HEK293 (cell line): ENCODE results near the gene PRCC.

Experiments
- BCL11B ChIP-seq: fragments of 450-650 bp; formaldehyde crosslinking; IDR thresholded peaks from 2 replicates; pipeline ENCODE4 v1.5.1; 2016; ENCODE audit warnings: low read depth, missing biosample characterization, missing genetic modification characterization
- HOXA7 ChIP-seq: sonication (generic); formaldehyde crosslinking; IDR thresholded peaks from 2 replicates; pipeline ENCODE4 v1.8.1; 2022; ENCODE audit warnings: missing genetic modification reagents, borderline replicate concordance
- IKZF3 ChIP-seq: fragments of 450-650 bp; IDR thresholded peaks from 2 replicates; pipeline ENCODE4 v1.5.0; 2018; ENCODE audit warnings: missing biosample characterization, mild to moderate bottlenecking, missing genetic modification characterization, moderate library complexity
- PATZ1 ChIP-seq: fragments of 450-650 bp; formaldehyde crosslinking; IDR thresholded peaks from 2 replicates; pipeline ENCODE4 v1.5.1; 2016; ENCODE audit warnings: missing biosample characterization, missing genetic modification characterization
- PRDM1 ChIP-seq: fragments of 450-650 bp; formaldehyde crosslinking; IDR thresholded peaks from 2 replicates; pipeline ENCODE4; 2016; ENCODE audit warnings: missing biosample characterization, missing genetic modification characterization
- SP2 ChIP-seq: fragments of 450-650 bp; formaldehyde crosslinking; IDR thresholded peaks from 2 replicates; pipeline ENCODE4 v1.5.1; 2016; ENCODE audit warnings: missing biosample characterization, missing genetic modification characterization
- TRIM28 ChIP-seq: IDR thresholded peaks from 2 replicates; pipeline ENCODE4 v1.6.1; 2011; ENCODE audit warnings: low read length, control low read depth, borderline replicate concordance
- WT1 ChIP-seq: fragments of 450-650 bp; formaldehyde crosslinking; IDR thresholded peaks from 2 replicates; pipeline ENCODE4 v1.5.1; 2016; ENCODE audit warnings: missing biosample characterization, missing genetic modification characterization
- YY2 ChIP-seq: fragments of 450-650 bp; formaldehyde crosslinking; IDR thresholded peaks from 2 replicates; pipeline ENCODE4 v1.5.1; 2016; ENCODE audit warnings: missing biosample characterization, missing genetic modification characterization
- ZBTB17 ChIP-seq: fragments of 450-650 bp; formaldehyde crosslinking; IDR thresholded peaks from 2 replicates; pipeline ENCODE4 v1.5.1; 2016; ENCODE audit warnings: missing biosample characterization, missing genetic modification characterization
- ZBTB48 ChIP-seq: fragments of 450-650 bp; formaldehyde crosslinking; IDR thresholded peaks from 2 replicates; pipeline ENCODE4 v1.5.1; 2016; ENCODE audit warnings: missing biosample characterization, missing genetic modification characterization
- ZBTB8A ChIP-seq: fragments of 450-650 bp; formaldehyde crosslinking; IDR thresholded peaks from 2 replicates; pipeline ENCODE4 v1.5.1; 2016; ENCODE audit warnings: missing biosample characterization, missing genetic modification characterization
- ZFP3 ChIP-seq: fragments of 450-650 bp; formaldehyde crosslinking; IDR thresholded peaks from 2 replicates; pipeline ENCODE4 v1.5.1; 2016; ENCODE audit warnings: low read depth, missing biosample characterization, missing genetic modification characterization
- ZFP41 ChIP-seq: fragments of 450-650 bp; formaldehyde crosslinking; IDR thresholded peaks from 2 replicates; pipeline ENCODE4 v1.5.1; 2016; ENCODE audit warnings: missing biosample characterization, missing genetic modification characterization, borderline replicate concordance
- ZNF211 ChIP-seq: fragments of 450-650 bp; formaldehyde crosslinking; IDR thresholded peaks from 2 replicates; pipeline ENCODE4 v1.5.1; 2016; ENCODE audit warnings: low read depth, missing biosample characterization, missing genetic modification characterization
- ZNF23 ChIP-seq: fragments of 450-650 bp; formaldehyde crosslinking; IDR thresholded peaks from 2 replicates; pipeline ENCODE4 v1.5.1; 2016; ENCODE audit warnings: missing biosample characterization, missing genetic modification characterization, borderline replicate concordance
- ZNF274 ChIP-seq, 2 experiments: fragments of 200-500 bp in 1 of 2; fragments of 450-650 bp in 1 of 2; sonication (Bioruptor generic) in 1 of 2; formaldehyde crosslinking in 1 of 2; IDR thresholded peaks; 2 replicates each; pipeline versions ENCODE4 v1.5.1 to v1.6.1; 2014 to 2016; ENCODE audit warnings: borderline replicate concordance in 1 of 2, inconsistent platforms in 1 of 2, low read length in 1 of 2, missing biosample characterization in 1 of 2, missing genetic modification characterization in 1 of 2
- ZNF366 ChIP-seq: fragments of 450-650 bp; formaldehyde crosslinking; conservative IDR thresholded peaks from 2 replicates; pipeline ENCODE4 v1.5.1; 2016; ENCODE audit warnings: missing biosample characterization, missing genetic modification characterization
- ZNF416 ChIP-seq: fragments of 450-650 bp; formaldehyde crosslinking; IDR thresholded peaks from 2 replicates; pipeline ENCODE4 v1.5.1; 2016; ENCODE audit warnings: missing biosample characterization, missing genetic modification characterization
- ZNF423 ChIP-seq: fragments of 450-650 bp; formaldehyde crosslinking; IDR thresholded peaks from 2 replicates; pipeline ENCODE4 v1.5.1; 2016; ENCODE audit warnings: missing biosample characterization, missing genetic modification characterization
- ZNF48 ChIP-seq: fragments of 450-650 bp; formaldehyde crosslinking; IDR thresholded peaks from 2 replicates; pipeline ENCODE4 v1.5.1; 2016; ENCODE audit warnings: missing biosample characterization, missing genetic modification characterization
- ZNF529 ChIP-seq: fragments of 450-650 bp; formaldehyde crosslinking; IDR thresholded peaks from 2 replicates; pipeline ENCODE4 v1.5.1; 2017; ENCODE audit warnings: missing genetic modification characterization, missing biosample characterization; ENCODE audit not compliant: insufficient replicate concordance
- ZNF596 ChIP-seq: fragments of 450-650 bp; IDR thresholded peaks from 2 replicates; pipeline ENCODE4 v1.5.0; 2018; ENCODE audit warnings: missing biosample characterization, mild to moderate bottlenecking, missing genetic modification characterization, moderate library complexity
- ZNF639 ChIP-seq: fragments of 450-650 bp; formaldehyde crosslinking; IDR thresholded peaks from 2 replicates; pipeline ENCODE4 v1.5.1; 2016; ENCODE audit warnings: missing biosample characterization, missing genetic modification characterization
- ZNF677 ChIP-seq: fragments of 450-650 bp; IDR thresholded peaks from 2 replicates; pipeline ENCODE4 v1.5.0; 2018; ENCODE audit warnings: missing biosample characterization, mild to moderate bottlenecking, missing genetic modification characterization, moderate library complexity
- ZSCAN30 ChIP-seq: fragments of 450-650 bp; IDR thresholded peaks from 2 replicates; pipeline ENCODE4 v1.5.1; 2018; ENCODE audit warnings: missing biosample characterization, mild to moderate bottlenecking, missing genetic modification characterization, moderate library complexity
- TF ChIP-seq, protein P1 (sequence below): fragments of 450-650 bp; formaldehyde crosslinking; IDR thresholded peaks from 2 replicates; pipeline ENCODE4 v1.5.1; 2016; ENCODE audit warnings: missing biosample characterization, missing genetic modification characterization
- TF ChIP-seq, protein P2 (sequence below): fragments of 450-650 bp; formaldehyde crosslinking; optimal IDR thresholded peaks from 2 replicates; pipeline ENCODE3; 2016; ENCODE audit warnings: missing biosample characterization, mild to moderate bottlenecking, missing genetic modification characterization
- TF ChIP-seq, protein P3 (sequence below): fragments of 450-650 bp; formaldehyde crosslinking; IDR thresholded peaks from 2 replicates; pipeline ENCODE4 v1.5.1; 2016; ENCODE audit warnings: missing biosample characterization, missing genetic modification characterization
- TF ChIP-seq, protein P4 (sequence below): fragments of 450-650 bp; formaldehyde crosslinking; IDR thresholded peaks from 2 replicates; pipeline ENCODE4 v1.5.1; 2017; ENCODE audit warnings: missing biosample characterization, mild to moderate bottlenecking, missing genetic modification characterization, moderate library complexity

The PRCC gene

GRCh38 chr1:156746728-156747631 is 20.4 kb upstream of the PRCC start (continued):
- TF ChIP-seq, protein P1, sequence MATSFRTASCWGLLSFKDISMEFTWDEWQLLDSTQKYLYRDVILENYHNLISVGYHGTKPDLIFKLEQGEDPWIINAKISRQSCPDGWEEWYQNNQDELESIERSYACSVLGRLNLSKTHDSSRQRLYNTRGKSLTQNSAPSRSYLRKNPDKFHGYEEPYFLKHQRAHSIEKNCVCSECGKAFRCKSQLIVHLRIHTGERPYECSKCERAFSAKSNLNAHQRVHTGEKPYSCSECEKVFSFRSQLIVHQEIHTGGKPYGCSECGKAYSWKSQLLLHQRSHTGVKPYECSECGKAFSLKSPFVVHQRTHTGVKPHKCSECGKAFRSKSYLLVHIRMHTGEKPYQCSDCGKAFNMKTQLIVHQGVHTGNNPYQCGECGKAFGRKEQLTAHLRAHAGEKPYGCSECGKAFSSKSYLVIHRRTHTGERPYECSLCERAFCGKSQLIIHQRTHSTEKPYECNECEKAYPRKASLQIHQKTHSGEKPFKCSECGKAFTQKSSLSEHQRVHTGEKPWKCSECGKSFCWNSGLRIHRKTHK (tag by site-specific recombination) = no peak
- TF ChIP-seq ZBTB48 (tag by site-specific recombination) (peak; percentile 15; the same call in 1 of the 2 replicates), ZSCAN30 (tag by site-specific recombination) (peak; percentile 98), ZFP3 (tag by site-specific recombination) (no peak), ZNF639 (no peak), TRIM28 (0 out of 2 replicates have a peak, but pooled peaks have one; percentile 65), ZNF23 (tag by site-specific recombination) (no peak), WT1 (tag by site-specific recombination) (0 out of 2 replicates have a peak, but pooled peaks have one; percentile 19), IKZF3 (tag by site-specific recombination) (peak; percentile 53), HOXA7 (no peak), SP2 (peak; percentile 63), ZFP41 (no peak), PATZ1 (peak; percentile 88), ZNF423 (tag by site-specific recombination) (peak; percentile 88; the same call in 1 of the 2 replicates), ZNF529 (tag by site-specific recombination) (no peak), ZNF274 (IDR thresholded peaks at IDR 0.05; ENCODE audit: low read length) (no peak), ZNF274 (tag by site-specific recombination; IDR thresholded peaks at IDR 0.05; ENCODE audit: borderline replicate concordance) (no peak), ZNF48 (tag by site-specific recombination) (no peak), ZNF677 (tag by site-specific recombination) (no peak), ZNF416 (tag by site-specific recombination) (no peak), ZBTB17 (tag by site-specific recombination) (peak; percentile 84; the same call in 1 of the 2 replicates), BCL11B (tag by site-specific recombination) (no peak), ZNF366 (peak; percentile 31; the same call in 1 of the 2 replicates), ZNF211 (tag by site-specific recombination) (no peak), PRDM1 (no peak), ZBTB8A (tag by site-specific recombination) (peak; percentile 85), YY2 (peak; percentile 59; the same call in 1 of the 2 replicates), ZNF596 (0 out of 2 replicates have a peak, but pooled peaks have one; percentile 10)
- TF ChIP-seq, protein P2, sequence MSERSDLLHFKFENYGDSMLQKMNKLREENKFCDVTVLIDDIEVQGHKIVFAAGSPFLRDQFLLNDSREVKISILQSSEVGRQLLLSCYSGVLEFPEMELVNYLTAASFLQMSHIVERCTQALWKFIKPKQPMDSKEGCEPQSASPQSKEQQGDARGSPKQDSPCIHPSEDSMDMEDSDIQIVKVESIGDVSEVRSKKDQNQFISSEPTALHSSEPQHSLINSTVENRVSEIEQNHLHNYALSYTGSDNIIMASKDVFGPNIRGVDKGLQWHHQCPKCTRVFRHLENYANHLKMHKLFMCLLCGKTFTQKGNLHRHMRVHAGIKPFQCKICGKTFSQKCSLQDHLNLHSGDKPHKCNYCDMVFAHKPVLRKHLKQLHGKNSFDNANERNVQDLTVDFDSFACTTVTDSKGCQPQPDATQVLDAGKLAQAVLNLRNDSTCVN (tag by site-specific recombination) = peak; percentile 28
- TF ChIP-seq, protein P3, sequence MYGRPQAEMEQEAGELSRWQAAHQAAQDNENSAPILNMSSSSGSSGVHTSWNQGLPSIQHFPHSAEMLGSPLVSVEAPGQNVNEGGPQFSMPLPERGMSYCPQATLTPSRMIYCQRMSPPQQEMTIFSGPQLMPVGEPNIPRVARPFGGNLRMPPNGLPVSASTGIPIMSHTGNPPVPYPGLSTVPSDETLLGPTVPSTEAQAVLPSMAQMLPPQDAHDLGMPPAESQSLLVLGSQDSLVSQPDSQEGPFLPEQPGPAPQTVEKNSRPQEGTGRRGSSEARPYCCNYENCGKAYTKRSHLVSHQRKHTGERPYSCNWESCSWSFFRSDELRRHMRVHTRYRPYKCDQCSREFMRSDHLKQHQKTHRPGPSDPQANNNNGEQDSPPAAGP = peak; percentile 65
- TF ChIP-seq, protein P4, sequence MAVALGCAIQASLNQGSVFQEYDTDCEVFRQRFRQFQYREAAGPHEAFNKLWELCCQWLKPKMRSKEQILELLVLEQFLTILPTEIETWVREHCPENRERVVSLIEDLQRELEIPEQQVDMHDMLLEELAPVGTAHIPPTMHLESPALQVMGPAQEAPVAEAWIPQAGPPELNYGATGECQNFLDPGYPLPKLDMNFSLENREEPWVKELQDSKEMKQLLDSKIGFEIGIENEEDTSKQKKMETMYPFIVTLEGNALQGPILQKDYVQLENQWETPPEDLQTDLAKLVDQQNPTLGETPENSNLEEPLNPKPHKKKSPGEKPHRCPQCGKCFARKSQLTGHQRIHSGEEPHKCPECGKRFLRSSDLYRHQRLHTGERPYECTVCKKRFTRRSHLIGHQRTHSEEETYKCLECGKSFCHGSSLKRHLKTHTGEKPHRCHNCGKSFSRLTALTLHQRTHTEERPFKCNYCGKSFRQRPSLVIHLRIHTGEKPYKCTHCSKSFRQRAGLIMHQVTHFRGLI (tag by site-specific recombination) = no peak
